ENCODE data around the gene ATRX.
"Not testable (repeated sequence)": the region's sequence is repeated elsewhere in the genome, so short reads cannot be mapped to it uniquely, and the experiment has no call there.

ATRX gene, protein sequence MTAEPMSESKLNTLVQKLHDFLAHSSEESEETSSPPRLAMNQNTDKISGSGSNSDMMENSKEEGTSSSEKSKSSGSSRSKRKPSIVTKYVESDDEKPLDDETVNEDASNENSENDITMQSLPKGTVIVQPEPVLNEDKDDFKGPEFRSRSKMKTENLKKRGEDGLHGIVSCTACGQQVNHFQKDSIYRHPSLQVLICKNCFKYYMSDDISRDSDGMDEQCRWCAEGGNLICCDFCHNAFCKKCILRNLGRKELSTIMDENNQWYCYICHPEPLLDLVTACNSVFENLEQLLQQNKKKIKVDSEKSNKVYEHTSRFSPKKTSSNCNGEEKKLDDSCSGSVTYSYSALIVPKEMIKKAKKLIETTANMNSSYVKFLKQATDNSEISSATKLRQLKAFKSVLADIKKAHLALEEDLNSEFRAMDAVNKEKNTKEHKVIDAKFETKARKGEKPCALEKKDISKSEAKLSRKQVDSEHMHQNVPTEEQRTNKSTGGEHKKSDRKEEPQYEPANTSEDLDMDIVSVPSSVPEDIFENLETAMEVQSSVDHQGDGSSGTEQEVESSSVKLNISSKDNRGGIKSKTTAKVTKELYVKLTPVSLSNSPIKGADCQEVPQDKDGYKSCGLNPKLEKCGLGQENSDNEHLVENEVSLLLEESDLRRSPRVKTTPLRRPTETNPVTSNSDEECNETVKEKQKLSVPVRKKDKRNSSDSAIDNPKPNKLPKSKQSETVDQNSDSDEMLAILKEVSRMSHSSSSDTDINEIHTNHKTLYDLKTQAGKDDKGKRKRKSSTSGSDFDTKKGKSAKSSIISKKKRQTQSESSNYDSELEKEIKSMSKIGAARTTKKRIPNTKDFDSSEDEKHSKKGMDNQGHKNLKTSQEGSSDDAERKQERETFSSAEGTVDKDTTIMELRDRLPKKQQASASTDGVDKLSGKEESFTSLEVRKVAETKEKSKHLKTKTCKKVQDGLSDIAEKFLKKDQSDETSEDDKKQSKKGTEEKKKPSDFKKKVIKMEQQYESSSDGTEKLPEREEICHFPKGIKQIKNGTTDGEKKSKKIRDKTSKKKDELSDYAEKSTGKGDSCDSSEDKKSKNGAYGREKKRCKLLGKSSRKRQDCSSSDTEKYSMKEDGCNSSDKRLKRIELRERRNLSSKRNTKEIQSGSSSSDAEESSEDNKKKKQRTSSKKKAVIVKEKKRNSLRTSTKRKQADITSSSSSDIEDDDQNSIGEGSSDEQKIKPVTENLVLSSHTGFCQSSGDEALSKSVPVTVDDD (N-terminal part only)

DNA sequence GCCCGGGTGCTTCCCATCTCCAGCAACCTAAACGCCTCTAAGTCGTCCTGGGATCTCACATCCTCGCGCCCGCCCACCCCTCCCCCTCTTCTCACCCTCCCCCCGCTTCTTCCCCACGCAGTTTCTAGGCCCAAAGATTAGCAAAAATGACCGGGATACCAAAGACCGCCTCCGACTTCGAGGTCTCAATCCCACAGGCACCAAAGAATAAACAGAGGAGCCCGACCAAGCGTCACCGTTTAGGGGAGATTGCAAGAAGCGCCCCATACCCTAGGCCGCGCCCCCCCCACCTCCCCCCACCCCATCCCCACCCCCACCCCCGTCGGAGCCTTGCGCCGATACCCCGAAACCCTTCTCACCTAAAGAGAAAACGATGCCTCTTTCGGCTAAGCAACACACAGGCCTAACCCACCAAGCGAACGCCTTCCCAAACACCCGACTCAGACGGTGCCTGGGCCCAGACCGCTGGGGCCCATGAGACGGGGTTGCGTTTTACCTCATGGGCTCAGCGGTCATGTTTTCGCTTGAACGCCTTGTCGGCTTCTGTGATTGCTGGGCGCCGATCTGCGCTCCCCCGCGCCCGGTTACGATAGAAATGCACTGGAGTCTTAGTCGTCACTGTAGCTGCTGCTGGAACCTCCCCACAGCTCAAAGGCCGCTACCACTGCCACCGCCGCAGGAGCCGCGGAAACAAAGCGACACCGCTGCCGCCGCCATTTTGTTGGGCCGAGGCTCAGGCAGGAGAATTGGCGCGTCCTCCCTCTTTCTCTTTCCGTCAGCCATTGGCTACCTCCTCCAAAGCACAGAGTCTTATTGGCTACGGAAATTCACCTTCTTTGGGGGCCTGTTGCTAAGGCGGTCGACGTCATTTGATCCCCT lies at the start of gene ATRX:
Gene ATRX, minus strand, starts transcription at position 731 of the 879 bp plus-strand sequence. Its CDS starts 215 bp downstream, at position 516.
- Histone ChIP-seq H3K36me3 (ENCODE audit: insufficient read depth, low read length) (peaks cover 5% of the 10 kb centered on the region), H3F3A (ENCODE audit: insufficient read depth, low read length) (no peaks in the 10 kb centered on the region), H2AFZ (ENCODE audit: low read length) (peak within 1 kb of the TSS; percentile 89), H3K27me3 (ENCODE audit: insufficient read depth, low read length) (no peaks in the 10 kb centered on the region), H3K9me3 (ENCODE audit: low read length) (no peaks in the 10 kb centered on the region), H3K4me2 (ENCODE audit: low read length) (peak within 1 kb of the TSS; percentile 96), H3K9me2 (ENCODE audit: low read depth, low read length) (no peaks in the 10 kb centered on the region), H3K27ac (ENCODE audit: low read depth, low read length, poor library complexity, severe bottlenecking) (peak within 1 kb of the TSS; percentile 91), H3K79me2 (ENCODE audit: insufficient read depth, low read length) (peaks cover 59% of the 10 kb centered on the region), H4K20me1 (ENCODE audit: insufficient read depth, low read length) (no peaks in the 10 kb centered on the region), H3K4me3 (ENCODE audit: low read depth, low read length, poor library complexity, severe bottlenecking) (peak within 1 kb of the TSS; percentile 93), H3K4me1 (ENCODE audit: insufficient read depth, low read length, severe bottlenecking) (peaks cover 33% of the 10 kb centered on the region), H3K9ac (ENCODE audit: low read length) (peak within 1 kb of the TSS; percentile 89)
- TF ChIP-seq, protein P1, sequence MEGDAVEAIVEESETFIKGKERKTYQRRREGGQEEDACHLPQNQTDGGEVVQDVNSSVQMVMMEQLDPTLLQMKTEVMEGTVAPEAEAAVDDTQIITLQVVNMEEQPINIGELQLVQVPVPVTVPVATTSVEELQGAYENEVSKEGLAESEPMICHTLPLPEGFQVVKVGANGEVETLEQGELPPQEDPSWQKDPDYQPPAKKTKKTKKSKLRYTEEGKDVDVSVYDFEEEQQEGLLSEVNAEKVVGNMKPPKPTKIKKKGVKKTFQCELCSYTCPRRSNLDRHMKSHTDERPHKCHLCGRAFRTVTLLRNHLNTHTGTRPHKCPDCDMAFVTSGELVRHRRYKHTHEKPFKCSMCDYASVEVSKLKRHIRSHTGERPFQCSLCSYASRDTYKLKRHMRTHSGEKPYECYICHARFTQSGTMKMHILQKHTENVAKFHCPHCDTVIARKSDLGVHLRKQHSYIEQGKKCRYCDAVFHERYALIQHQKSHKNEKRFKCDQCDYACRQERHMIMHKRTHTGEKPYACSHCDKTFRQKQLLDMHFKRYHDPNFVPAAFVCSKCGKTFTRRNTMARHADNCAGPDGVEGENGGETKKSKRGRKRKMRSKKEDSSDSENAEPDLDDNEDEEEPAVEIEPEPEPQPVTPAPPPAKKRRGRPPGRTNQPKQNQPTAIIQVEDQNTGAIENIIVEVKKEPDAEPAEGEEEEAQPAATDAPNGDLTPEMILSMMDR (IDR thresholded peaks at IDR 0.05; ENCODE audit: low read length) = no peak
- no peak for TF ChIP-seq EZH2 (IDR thresholded peaks at IDR 0.05; ENCODE audit: borderline replicate concordance, low read length)

- not testable (repeated sequence) for H3K27ac ChIP-seq (ENCODE audit: low read depth, low read length, poor library complexity, severe bottlenecking); H3K9me3 ChIP-seq (ENCODE audit: low read length); H3K4me1 ChIP-seq (ENCODE audit: insufficient read depth, low read length, severe bottlenecking); H3K4me3 ChIP-seq (ENCODE audit: low read depth, low read length, poor library complexity, severe bottlenecking); H3K9me2 ChIP-seq (ENCODE audit: low read depth, low read length); H3K9ac ChIP-seq (ENCODE audit: low read length); H3K27me3 ChIP-seq (ENCODE audit: insufficient read depth, low read length); H3K79me2 ChIP-seq (ENCODE audit: insufficient read depth, low read length); H3K4me2 ChIP-seq (ENCODE audit: low read length); H2AFZ ChIP-seq (ENCODE audit: low read length); H3F3A ChIP-seq (ENCODE audit: insufficient read depth, low read length); H4K20me1 ChIP-seq (ENCODE audit: insufficient read depth, low read length)
- H3K36me3 ChIP-seq (ENCODE audit: insufficient read depth, low read length) = peaks cover 11% of the 10 kb centered on the region
Measured at GRCh38 chrX:77831544-77831943, 45.5 kb upstream of the ATRX start.

DNA sequence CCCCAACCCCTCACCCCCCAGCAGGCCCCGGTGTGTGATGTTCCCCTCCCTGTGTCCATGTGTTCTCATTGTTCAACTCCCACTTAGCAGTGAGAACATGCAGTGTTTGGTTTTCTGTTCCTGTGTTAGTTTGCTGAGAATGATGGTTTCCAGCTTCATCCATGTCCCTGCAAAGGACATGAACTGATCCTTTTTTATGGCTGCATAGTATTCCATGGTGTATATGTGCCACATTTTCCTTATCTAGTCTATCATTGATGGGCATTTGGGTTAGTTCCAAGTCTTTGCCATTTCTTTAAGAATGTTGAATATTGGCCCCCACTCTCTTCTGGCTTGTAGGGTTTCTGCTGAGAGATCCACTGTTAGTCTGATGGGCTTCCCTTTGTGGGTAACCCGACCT lies 36.0 kb upstream of the ATRX start:
- H2AFZ ChIP-seq (ENCODE audit: low read length); H3K9ac ChIP-seq (ENCODE audit: low read length); H3K27me3 ChIP-seq (ENCODE audit: insufficient read depth, low read length); H4K20me1 ChIP-seq (ENCODE audit: insufficient read depth, low read length); H3K9me2 ChIP-seq (ENCODE audit: low read depth, low read length); H3K27ac ChIP-seq (ENCODE audit: low read depth, low read length, poor library complexity, severe bottlenecking); H3K4me2 ChIP-seq (ENCODE audit: low read length); H3K4me3 ChIP-seq (ENCODE audit: low read depth, low read length, poor library complexity, severe bottlenecking); H3F3A ChIP-seq (ENCODE audit: insufficient read depth, low read length); H3K79me2 ChIP-seq (ENCODE audit: insufficient read depth, low read length); H3K9me3 ChIP-seq (ENCODE audit: low read length); H3K4me1 ChIP-seq (ENCODE audit: insufficient read depth, low read length, severe bottlenecking): not testable (repeated sequence)
- H3K36me3 ChIP-seq (ENCODE audit: insufficient read depth, low read length) = peaks cover 17% of the 10 kb centered on the region; the same call in 1 of the 2 replicates

Data from OCI-LY1 (cell line).